Fibroblast of mammary gland (primary cell): ENCODE data around the gene TTLL5.

Source experiments
- DNase-seq: peaks from one replicate; pipeline ENCODE4 v3.0.0-alpha.2; 2010; ENCODE audit warnings: low read depth
- H3K4me3 ChIP-seq: 2 replicates; pipeline ENCODE4 v1.5.1; 2011; ENCODE audit warnings: low read depth, mild to moderate bottlenecking, low read length, moderate library complexity; ENCODE audit not compliant: control insufficient read depth
- TF ChIP-seq, protein P1 (sequence below): conservative IDR thresholded peaks from 2 replicates; pipeline ENCODE4 v1.5.1; 2011; ENCODE audit warnings: low read depth, low read length, inconsistent platforms; ENCODE audit not compliant: control insufficient read depth, insufficient read depth

Gene TTLL5

DNA sequence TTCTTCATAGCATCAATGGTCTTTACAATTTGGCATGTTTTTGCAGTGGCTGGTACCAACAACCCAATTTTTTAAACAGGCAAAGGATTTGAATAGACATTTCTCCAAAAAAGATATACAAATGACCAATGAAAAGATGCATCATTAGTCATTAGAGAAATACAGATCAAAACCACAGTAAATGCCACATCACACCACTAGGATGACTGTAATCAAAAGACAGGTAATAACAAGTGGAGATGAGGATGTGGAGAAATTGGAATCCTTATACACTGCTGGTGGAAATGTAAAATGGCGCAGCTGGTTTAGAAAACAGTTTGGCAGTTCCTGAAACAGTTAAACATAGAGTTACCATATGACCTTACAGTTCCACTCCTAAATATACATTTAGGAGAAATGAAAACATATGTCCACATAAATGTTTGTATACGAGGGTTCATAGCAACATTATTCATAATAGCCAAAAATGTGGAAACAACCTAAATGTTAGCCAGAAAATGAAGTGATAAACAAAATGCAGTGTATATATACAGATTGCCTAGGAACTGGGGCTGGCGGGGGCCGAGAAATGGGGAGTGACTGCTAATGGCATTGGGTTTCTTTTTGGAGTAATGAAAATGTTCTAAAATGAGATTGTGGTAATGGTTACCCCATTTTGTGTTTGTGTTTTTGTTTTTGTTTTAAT lies 265.5 kb downstream of the TTLL5 start:
- peak; percentile 8 for DNase-seq
- H3K4me3 ChIP-seq: no peak overlapping the region
- TF ChIP-seq, protein P1, sequence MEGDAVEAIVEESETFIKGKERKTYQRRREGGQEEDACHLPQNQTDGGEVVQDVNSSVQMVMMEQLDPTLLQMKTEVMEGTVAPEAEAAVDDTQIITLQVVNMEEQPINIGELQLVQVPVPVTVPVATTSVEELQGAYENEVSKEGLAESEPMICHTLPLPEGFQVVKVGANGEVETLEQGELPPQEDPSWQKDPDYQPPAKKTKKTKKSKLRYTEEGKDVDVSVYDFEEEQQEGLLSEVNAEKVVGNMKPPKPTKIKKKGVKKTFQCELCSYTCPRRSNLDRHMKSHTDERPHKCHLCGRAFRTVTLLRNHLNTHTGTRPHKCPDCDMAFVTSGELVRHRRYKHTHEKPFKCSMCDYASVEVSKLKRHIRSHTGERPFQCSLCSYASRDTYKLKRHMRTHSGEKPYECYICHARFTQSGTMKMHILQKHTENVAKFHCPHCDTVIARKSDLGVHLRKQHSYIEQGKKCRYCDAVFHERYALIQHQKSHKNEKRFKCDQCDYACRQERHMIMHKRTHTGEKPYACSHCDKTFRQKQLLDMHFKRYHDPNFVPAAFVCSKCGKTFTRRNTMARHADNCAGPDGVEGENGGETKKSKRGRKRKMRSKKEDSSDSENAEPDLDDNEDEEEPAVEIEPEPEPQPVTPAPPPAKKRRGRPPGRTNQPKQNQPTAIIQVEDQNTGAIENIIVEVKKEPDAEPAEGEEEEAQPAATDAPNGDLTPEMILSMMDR: no peak

DNA sequence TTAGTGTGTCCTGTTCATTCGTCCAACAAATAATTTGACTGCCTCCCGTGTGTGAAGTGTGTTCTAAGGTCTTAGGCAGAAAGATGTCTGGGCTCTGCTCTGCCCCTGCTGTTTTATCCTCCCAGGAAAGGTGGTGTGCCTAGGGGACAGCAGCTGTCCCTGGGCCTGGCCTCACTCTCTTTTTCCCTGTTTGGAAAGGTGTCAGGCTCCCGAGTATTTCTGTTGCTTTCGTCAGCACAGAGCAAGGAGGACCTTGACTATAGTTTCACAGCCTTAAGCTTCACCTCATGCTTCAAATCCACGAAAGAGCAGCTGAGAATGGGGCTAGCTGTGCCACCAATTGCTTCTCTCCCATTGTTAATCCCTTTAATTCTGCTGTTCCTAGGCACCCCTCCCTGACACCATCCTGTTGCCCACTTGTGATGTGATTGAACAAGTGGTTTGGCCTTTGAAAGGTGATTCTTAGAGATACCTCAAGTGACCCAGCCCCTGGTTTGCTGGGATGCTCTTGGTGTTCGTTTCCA lies 266.6 kb downstream of the TTLL5 start:
- DNase-seq: no peak
- no peak overlapping the region for H3K4me3 ChIP-seq
- TF ChIP-seq, protein P1: no peak

DNA sequence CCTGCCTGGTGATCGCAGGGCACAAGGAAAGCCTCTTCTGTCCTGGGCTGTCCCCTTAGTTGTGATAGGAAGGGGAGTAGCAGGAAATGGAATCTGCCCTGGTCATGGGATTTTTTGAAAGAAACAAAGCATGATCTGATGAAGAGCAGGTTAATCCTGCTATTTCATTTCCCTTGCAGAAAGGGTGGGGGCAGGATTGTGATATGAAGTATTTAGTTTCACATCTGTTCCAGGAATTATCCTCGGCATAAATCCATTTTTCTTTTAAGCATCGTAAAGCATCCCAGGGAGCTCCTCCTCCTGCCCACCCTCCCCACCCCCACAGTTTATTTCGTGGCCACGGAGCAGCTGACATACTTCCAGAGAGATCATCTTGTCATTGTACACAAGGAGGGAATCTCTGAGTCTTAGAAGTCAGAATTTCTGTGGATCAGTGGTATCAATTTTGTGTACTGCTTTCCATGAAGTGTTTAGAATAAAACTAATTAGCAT lies 267.7 kb downstream of the TTLL5 start:
- no peak overlapping the region for H3K4me3 ChIP-seq
- TF ChIP-seq, protein P1: no peak
- peak; percentile 11 for DNase-seq

DNA sequence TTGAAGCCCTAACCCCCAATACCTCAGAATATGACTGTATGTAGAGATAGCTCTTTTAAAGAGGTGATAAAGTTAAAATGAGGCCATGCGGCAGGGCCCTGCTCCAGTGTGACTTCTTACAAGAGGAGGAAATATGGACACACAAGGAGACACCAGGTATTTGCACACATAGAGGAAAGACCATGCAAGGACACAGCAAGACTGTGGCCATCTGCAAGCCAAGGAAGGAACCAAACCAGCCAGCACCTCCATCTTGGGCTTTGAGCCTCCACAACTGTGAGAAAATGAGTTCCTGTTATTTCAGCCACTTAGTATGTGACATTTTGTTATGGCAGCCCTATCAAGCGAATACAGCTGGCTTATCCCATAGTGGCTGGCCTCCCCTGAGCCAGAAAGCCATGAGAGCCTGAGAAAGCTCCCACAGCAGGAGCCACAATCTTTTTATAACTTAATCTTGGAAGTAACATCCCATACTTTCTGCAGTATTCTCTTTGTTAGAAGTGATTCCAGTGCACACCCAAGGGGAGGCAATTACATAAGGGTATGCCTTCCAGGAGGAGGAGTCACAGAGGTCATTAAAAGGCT lies 272.8 kb downstream of the TTLL5 start:
- TF ChIP-seq, protein P1: no peak

DNA sequence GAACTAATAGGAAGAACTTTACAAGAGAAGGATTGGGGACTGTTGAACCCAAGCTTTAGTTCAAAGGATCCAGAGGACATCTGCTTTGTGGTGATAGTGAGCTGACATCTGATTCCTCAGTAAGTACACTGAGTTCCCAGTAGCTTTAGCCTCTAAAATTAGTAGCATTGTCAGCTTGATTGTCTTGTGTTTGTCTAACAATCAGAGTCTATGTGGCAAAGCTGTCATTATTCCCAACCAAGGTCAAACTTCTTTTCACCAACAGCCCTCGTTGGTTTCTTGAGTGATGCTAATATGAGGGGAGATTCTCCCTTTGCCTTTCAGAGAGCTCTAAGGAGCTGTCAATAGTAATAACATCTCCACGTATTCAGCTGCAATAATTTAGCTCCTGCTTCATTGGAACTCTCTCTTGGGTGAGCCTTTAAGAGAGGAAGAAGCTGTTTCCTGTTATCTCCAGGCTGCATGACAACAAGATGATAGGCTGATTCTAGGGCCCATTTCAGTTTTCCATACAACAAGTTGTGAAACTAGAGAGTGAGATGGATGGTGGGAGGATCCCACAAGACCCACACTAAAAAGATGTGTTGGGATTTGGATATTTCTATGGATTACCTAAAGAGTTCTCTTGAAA lies 274.1 kb downstream of the TTLL5 start:
- TF ChIP-seq, protein P1: no peak
- H3K4me3 ChIP-seq: no peak overlapping the region
- no peak for DNase-seq

More for the DNA sequence above, 272.8 kb downstream of the TTLL5 start:
- no peak overlapping the region for H3K4me3 ChIP-seq
- DNase-seq: no peak

DNA sequence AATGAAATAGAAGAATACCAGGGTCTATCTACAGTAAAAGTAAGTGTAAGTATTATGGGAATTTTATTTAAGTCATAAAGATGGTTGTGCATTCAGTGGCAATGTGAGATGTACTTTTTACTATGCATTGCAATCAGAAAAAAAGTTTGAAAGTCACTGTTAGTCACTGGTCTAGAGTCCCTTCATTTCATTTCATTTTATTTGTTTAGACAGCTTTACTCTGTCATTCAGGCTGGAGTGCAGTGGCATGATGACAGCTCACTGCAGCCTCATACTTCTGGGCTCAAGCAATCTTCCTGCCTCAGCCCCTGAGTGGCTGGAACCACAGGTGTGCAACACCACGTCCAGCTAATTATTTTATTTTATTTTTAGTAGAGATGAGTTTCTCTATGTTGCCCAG lies 278.2 kb downstream of the TTLL5 start:
- no peak for DNase-seq
- no peak overlapping the region for H3K4me3 ChIP-seq
- TF ChIP-seq, protein P1: no peak
